ENCODE measurements around the gene CREB3. TPM values are rescaled to one million over a fixed set of nuclear protein-coding genes. Genes with fewer than 3 reads are reported as not detected.

The CREB3 gene
- total and polyA plus RNA-seq, 9 of the 15 experiments (the other 6 are each of a cell fraction or from before 2014, with no cell fraction given): 5.7 to 18.3 (median 14.9) TPM

GRCh38 chr9:35755071-35755470, 22.6 kb downstream of the CREB3 start (continued):
- no peak for TF ChIP-seq NR2C1 (IDR thresholded peaks at IDR 0.05)
- no peak for TF ChIP-seq NR2C1 (tag; IDR thresholded peaks at IDR 0.05)
- no peak for TF ChIP-seq DMBX1 (CRISPR knock-in tag; IDR thresholded peaks at IDR 0.05; ENCODE audit: borderline replicate concordance)
- no peak for TF ChIP-seq ETV5 (CRISPR knock-in tag; IDR thresholded peaks at IDR 0.05; ENCODE audit: low read depth)
- no peak for TF ChIP-seq GABPB2 (CRISPR knock-in tag; conservative IDR thresholded peaks at IDR 0.05)
- TF ChIP-seq RCOR1 (IDR thresholded peaks at IDR 0.05; ENCODE audit: borderline replicate concordance in 1 of 2, low read depth in 2 of 2, low read length in 2 of 2): peak in 1 of 2 experiments; percentile 58; a peak in 1 of 4 replicates
- TF ChIP-seq ZNF282 (CRISPR knock-in tag; IDR thresholded peaks at IDR 0.05): no peak
- no peak for TF ChIP-seq ZNF740 (CRISPR knock-in tag; IDR thresholded peaks at IDR 0.05)
- no peak for TF ChIP-seq ZNF740 (tag; IDR thresholded peaks at IDR 0.05)
- peak; percentile 20 to 58; a peak in 3 of 4 replicates for TF ChIP-seq KDM1A (IDR thresholded peaks at IDR 0.05)
- no peak for TF ChIP-seq TSHZ1 (CRISPR knock-in tag; IDR thresholded peaks at IDR 0.05)
- no peak for TF ChIP-seq MAX (CRISPR knock-in tag; IDR thresholded peaks at IDR 0.05)
- 0 out of 2 replicates have a peak, but pooled peaks have one; percentile 14 for TF ChIP-seq FOSL1 (tag; conservative IDR thresholded peaks at IDR 0.05)
- TF ChIP-seq ETV6 (IDR thresholded peaks at IDR 0.05; ENCODE audit: borderline replicate concordance in 1 of 2, low read depth in 2 of 2, low read length in 1 of 2): no peak
- TF ChIP-seq ETV6 (CRISPR knock-in tag; IDR thresholded peaks at IDR 0.05; ENCODE audit: borderline replicate concordance): no peak
- TF ChIP-seq ZHX1 (conservative IDR thresholded peaks at IDR 0.05; ENCODE audit: low read length): no peak
- TF ChIP-seq ZNF143 (CRISPR knock-in tag; IDR thresholded peaks at IDR 0.05): no peak
